SK-N-SH (cell line): ENCODE results near the gene AP1S1.
"Not testable (repeated sequence)": the region's sequence is repeated elsewhere in the genome, so short reads cannot be mapped to it uniquely, and the experiment has no call there.

Source experiments
- CHD2 ChIP-seq: fragments of 150-350 bp; IDR thresholded peaks from 2 replicates; pipeline ENCODE4 v1.6.1; 2018; ENCODE audit warnings: low read length; ENCODE audit not compliant: partially characterized antibody
- CTCF ChIP-seq: fragments of 200-600 bp; sonication (generic); IDR thresholded peaks from 2 replicates; pipeline ENCODE4 v1.6.1; 2017; ENCODE audit warnings: antibody characterized with exemption, mild to moderate bottlenecking, moderate library complexity
- GABPA ChIP-seq: IDR thresholded peaks from 2 replicates; pipeline ENCODE4 v1.4.0; 2012; ENCODE audit warnings: low read depth, mild to moderate bottlenecking
- MEF2A ChIP-seq: IDR thresholded peaks from 2 replicates; pipeline ENCODE4 v1.4.0; 2012; ENCODE audit warnings: low read depth, borderline replicate concordance
- POLR2AphosphoS5 ChIP-seq: IDR thresholded peaks from 2 replicates; pipeline ENCODE4 v1.6.1; 2012; ENCODE audit warnings: low read depth, low read length
- RAD21 ChIP-seq: IDR thresholded peaks from 2 replicates; pipeline ENCODE4 v1.6.1; 2012; ENCODE audit warnings: mild to moderate bottlenecking, low read length
- REST ChIP-seq: IDR thresholded peaks from 2 replicates; pipeline ENCODE4 v1.6.1; 2012; ENCODE audit warnings: mild to moderate bottlenecking, low read depth, low read length, moderate library complexity

GRCh38 chr7:101203740-101204738 is 49.8 kb downstream of the AP1S1 start:
- not testable (repeated sequence) for TF ChIP-seq GABPA, CTCF, POLR2AphosphoS5, RAD21, MEF2A, REST, CHD2
